Measurements from ENCODE around the gene MAP3K21. TPM values are rescaled to one million over a fixed set of nuclear protein-coding genes. Genes with fewer than 3 reads are reported as not detected.
A peak's percentile ranks its signal among the peaks of the same experiment; 100 is the strongest.

Gene MAP3K21
- total and polyA plus RNA-seq, 7 experiments from 2014 or later, result 0.12 to 1.0 (median 0.82) TPM

DNA sequence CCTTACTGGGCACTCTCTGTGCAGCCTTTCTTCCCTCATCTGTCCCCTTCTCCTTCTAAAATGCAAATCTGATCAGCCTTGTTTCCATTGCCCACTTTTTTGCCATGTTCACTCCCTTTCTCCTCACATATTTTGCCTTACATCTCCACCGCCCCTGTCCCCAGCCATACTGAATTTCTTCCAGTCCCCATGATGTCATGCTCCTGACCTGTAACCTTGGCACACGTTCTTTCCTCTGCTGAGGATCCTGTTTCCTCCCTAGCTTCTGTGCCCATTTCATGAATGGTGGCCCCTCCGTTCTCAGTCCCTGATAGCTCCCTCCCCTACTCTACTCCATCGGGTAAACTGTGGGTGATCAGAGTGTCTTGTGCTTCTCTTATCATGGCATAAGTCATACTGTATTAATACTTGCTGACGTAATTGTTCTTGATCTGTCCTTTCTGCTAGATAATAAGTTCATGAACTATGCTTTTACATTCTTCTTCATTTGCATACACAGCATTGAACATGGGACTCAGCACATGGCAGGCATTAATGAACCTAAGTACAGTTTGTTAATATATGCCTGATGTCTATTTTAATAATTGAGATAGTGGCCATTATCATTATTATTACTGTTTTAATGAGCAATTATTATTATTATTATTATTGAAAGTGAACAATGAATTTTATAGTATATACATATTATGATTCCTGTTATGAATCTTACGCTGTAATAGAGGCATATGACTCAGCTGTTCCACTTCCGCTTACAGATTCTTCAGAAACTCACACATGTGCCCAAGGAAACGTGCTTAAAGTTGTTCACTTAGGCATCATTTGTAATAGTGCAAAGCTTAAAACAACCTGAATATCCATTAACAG lies 28.5 kb downstream of the MAP3K21 start:
- Mint-ChIP-seq H3K36me3 (peaks cover 0 to 3% (median 0%) of the 10 kb centered on the region in 5 donors), H3K4me1 (peaks cover 0 to 11% (median 0%) of the 10 kb centered on the region in 7 donors), H3K9me3 (peaks cover 0 to 1% (median 0%) of the 10 kb centered on the region in 11 donors), H3K27me3 (peaks cover 0 to 6% (median 3%) of the 10 kb centered on the region in 5 donors), H3K4me3 (no peak overlapping the region), H3K27ac (no peak overlapping the region)
- ATAC-seq (peak; percentile 40), DNase-seq (no peak)
- Histone ChIP-seq H3K36me3 (ENCODE audit: control insufficient read depth in 2 of 3, insufficient read depth in 3 of 3, low read length in 3 of 3) (no peaks in the 10 kb centered on the region), H3K4me1 (ENCODE audit: control insufficient read depth in 2 of 2, insufficient read depth in 2 of 2, low read length in 2 of 2) (no peaks in the 10 kb centered on the region), H3K27me3 (ENCODE audit: control insufficient read depth in 2 of 2, insufficient read depth in 2 of 2, low read length in 2 of 2) (no peaks in the 10 kb centered on the region), H3K4me3 (ENCODE audit: low read length) (no peak overlapping the region), H3K9me3 (ENCODE audit: control insufficient read depth in 2 of 3, low read length in 3 of 3) (no peaks in the 10 kb centered on the region), H3K27ac (ENCODE audit: low read depth, low read length) (no peak overlapping the region)
- ChIA-PET CTCF (no interaction called here), POLR2A (no interaction called here)
- intact Hi-C loops (cut with micrococcal nuclease), result no loop called here

DNA sequence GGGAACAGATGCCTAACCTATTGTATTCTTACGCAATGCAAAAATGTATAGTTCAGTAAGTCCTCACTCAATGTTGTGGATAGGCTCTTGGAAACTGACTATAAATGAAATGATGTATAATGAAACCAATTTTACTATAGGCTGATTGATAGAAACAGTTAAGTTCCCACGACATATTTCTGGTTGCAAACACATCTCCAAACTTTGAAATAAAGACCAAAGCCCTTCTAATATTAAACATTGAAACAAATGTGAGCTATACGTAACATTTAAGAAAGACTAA lies 29.1 kb downstream of the MAP3K21 start:
- POLR2A ChIA-PET, result no interaction called here
- H3K9me3 ChIP-seq (ENCODE audit: control insufficient read depth in 2 of 3, low read length in 3 of 3), result no peaks in the 10 kb centered on the region
- CTCF ChIA-PET, result no interaction called here
- no peaks in the 10 kb centered on the region for H3K27me3 ChIP-seq (ENCODE audit: control insufficient read depth in 2 of 2, insufficient read depth in 2 of 2, low read length in 2 of 2)
- H3K9me3 Mint-ChIP-seq, result peaks cover 0 to 1% (median 0%) of the 10 kb centered on the region in 11 donors
- ATAC-seq (no peak), DNase-seq (no peak)
- H3K4me1 ChIP-seq (ENCODE audit: control insufficient read depth in 2 of 2, insufficient read depth in 2 of 2, low read length in 2 of 2), result no peaks in the 10 kb centered on the region
- peaks cover 0 to 6% (median 3%) of the 10 kb centered on the region in 5 donors for H3K27me3 Mint-ChIP-seq
- no peak overlapping the region for H3K27ac ChIP-seq (ENCODE audit: low read depth, low read length)
- intact Hi-C loops (cut with micrococcal nuclease), result no loop called here
- peaks cover 0 to 3% (median 0%) of the 10 kb centered on the region in 5 donors for H3K36me3 Mint-ChIP-seq
- peaks cover 0 to 11% (median 0%) of the 10 kb centered on the region in 7 donors for H3K4me1 Mint-ChIP-seq
- H3K36me3 ChIP-seq (ENCODE audit: control insufficient read depth in 2 of 3, insufficient read depth in 3 of 3, low read length in 3 of 3), result no peaks in the 10 kb centered on the region
- no peak overlapping the region for H3K27ac Mint-ChIP-seq
- H3K4me3 ChIP-seq (ENCODE audit: low read length), result no peak overlapping the region
- H3K4me3 Mint-ChIP-seq, result no peak overlapping the region

DNA sequence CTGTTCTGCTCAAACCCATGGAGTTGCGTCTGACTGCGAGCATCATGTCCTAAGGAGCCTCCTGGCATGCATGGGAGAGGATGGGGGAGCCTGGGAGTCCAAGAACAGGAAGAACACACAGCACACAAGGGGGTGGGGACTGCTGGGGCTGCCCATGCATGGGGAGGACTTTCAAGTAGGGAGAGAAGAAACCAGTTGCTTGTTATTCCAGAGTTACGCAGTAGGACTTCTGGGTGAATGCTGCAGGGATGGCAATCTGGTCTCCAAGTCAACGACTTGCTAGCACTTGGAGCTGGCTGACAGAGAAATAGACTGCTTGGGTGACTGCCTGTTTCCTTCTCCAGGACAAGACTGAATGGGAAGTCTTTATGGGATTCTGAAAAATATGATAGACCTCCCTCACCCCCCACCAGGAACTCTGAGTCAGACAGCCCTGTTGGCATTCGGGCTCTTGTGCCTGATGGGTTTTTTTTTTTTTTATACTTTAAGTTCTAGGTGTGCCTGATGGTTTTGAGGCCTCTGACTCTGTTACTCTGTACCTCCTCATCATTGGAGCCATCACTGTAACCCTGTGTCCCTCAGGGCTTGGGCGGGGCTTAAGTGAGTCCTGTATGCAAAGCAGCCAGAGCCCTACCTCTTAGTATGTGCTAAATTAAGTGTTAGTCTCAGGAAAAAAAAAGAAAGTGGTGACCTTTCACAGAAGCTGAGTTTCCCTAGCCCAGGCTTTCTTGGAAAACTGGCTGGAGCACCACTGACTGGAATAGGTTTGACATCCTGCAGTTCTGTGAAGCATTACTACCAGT lies 30.3 kb downstream of the MAP3K21 start:
- DNase-seq (no peak), ATAC-seq (no peak)
- Histone ChIP-seq H3K4me3 (ENCODE audit: low read length) (no peak overlapping the region), H3K9me3 (ENCODE audit: control insufficient read depth in 2 of 3, low read length in 3 of 3) (no peaks in the 10 kb centered on the region), H3K27ac (ENCODE audit: low read depth, low read length) (no peak overlapping the region), H3K27me3 (ENCODE audit: control insufficient read depth in 2 of 2, insufficient read depth in 2 of 2, low read length in 2 of 2) (no peaks in the 10 kb centered on the region), H3K4me1 (ENCODE audit: control insufficient read depth in 2 of 2, insufficient read depth in 2 of 2, low read length in 2 of 2) (no peaks in the 10 kb centered on the region), H3K36me3 (ENCODE audit: control insufficient read depth in 2 of 3, insufficient read depth in 3 of 3, low read length in 3 of 3) (no peaks in the 10 kb centered on the region)
- H3K27ac Mint-ChIP-seq, result no peak overlapping the region
- POLR2A ChIA-PET, result no interaction called here
- H3K9me3 Mint-ChIP-seq, result peaks cover 0 to 1% (median 0%) of the 10 kb centered on the region in 11 donors
- H3K4me1 Mint-ChIP-seq, result peaks cover 0 to 11% (median 0%) of the 10 kb centered on the region in 7 donors
- CTCF ChIA-PET, result no interaction called here
- H3K4me3 Mint-ChIP-seq, result no peak overlapping the region
- intact Hi-C loops (cut with micrococcal nuclease), result no loop called here
- peaks cover 0 to 3% (median 0%) of the 10 kb centered on the region in 5 donors for H3K36me3 Mint-ChIP-seq
- peaks cover 0 to 8% (median 6%) of the 10 kb centered on the region in 5 donors for H3K27me3 Mint-ChIP-seq

- Histone ChIP-seq H3K4me1 (ENCODE audit: control insufficient read depth in 2 of 2, insufficient read depth in 2 of 2, low read length in 2 of 2) (no peaks in the 10 kb centered on the region), H3K9me3 (ENCODE audit: control insufficient read depth in 2 of 3, low read length in 3 of 3) (no peaks in the 10 kb centered on the region), H3K27me3 (ENCODE audit: control insufficient read depth in 2 of 2, insufficient read depth in 2 of 2, low read length in 2 of 2) (no peaks in the 10 kb centered on the region), H3K4me3 (ENCODE audit: low read length) (no peak overlapping the region), H3K27ac (ENCODE audit: low read depth, low read length) (no peak overlapping the region), H3K36me3 (ENCODE audit: control insufficient read depth in 2 of 3, insufficient read depth in 3 of 3, low read length in 3 of 3) (no peaks in the 10 kb centered on the region)
- ChIA-PET POLR2A (no interaction called here), CTCF (no interaction called here)
- Mint-ChIP-seq H3K4me1 (peaks cover 0 to 11% (median 0%) of the 10 kb centered on the region in 7 donors), H3K27ac (no peak overlapping the region), H3K4me3 (no peak overlapping the region), H3K27me3 (peaks cover 2 to 13% (median 8%) of the 10 kb centered on the region in 5 donors), H3K36me3 (peaks cover 0 to 3% (median 0%) of the 10 kb centered on the region in 5 donors), H3K9me3 (peaks cover 0 to 1% (median 0%) of the 10 kb centered on the region in 11 donors)
- no peak for DNase-seq
- intact Hi-C loops (cut with micrococcal nuclease), result no loop called here
- ATAC-seq, result no peak
Observed at GRCh38 chr1:233359431-233359830, 31.9 kb downstream of the MAP3K21 start.

- POLR2A ChIA-PET, result no interaction called here
- H3K9me3 Mint-ChIP-seq, result peaks cover 0 to 1% (median 0%) of the 10 kb centered on the region in 11 donors
- H3K4me1 ChIP-seq (ENCODE audit: control insufficient read depth in 2 of 2, insufficient read depth in 2 of 2, low read length in 2 of 2), result no peaks in the 10 kb centered on the region
- H3K27ac ChIP-seq (ENCODE audit: low read depth, low read length), result no peak overlapping the region
- no peaks in the 10 kb centered on the region for H3K9me3 ChIP-seq (ENCODE audit: control insufficient read depth in 2 of 3, low read length in 3 of 3)
- H3K27me3 ChIP-seq (ENCODE audit: control insufficient read depth in 2 of 2, insufficient read depth in 2 of 2, low read length in 2 of 2), result no peaks in the 10 kb centered on the region
- no peak overlapping the region for H3K4me3 ChIP-seq (ENCODE audit: low read length)
- CTCF ChIA-PET, result no interaction called here
- no peaks in the 10 kb centered on the region for H3K36me3 ChIP-seq (ENCODE audit: control insufficient read depth in 2 of 3, insufficient read depth in 3 of 3, low read length in 3 of 3)
- H3K27me3 Mint-ChIP-seq, result peaks cover 2 to 15% (median 8%) of the 10 kb centered on the region in 5 donors
- H3K27ac Mint-ChIP-seq, result no peak overlapping the region
- H3K4me1 Mint-ChIP-seq, result peaks cover 0 to 11% (median 0%) of the 10 kb centered on the region in 7 donors
- H3K4me3 Mint-ChIP-seq, result no peak overlapping the region
- DNase-seq, result no peak
- no peak for ATAC-seq
- H3K36me3 Mint-ChIP-seq, result peaks cover 0 to 3% (median 0%) of the 10 kb centered on the region in 5 donors
- intact Hi-C loops (cut with micrococcal nuclease), result no loop called here
Observed at GRCh38 chr1:233359905-233360304, 32.4 kb downstream of the MAP3K21 start.

GRCh38 chr1:233360525-233361102 lies 33.1 kb downstream of the MAP3K21 start:
- Histone ChIP-seq H3K27me3 (ENCODE audit: control insufficient read depth in 2 of 2, insufficient read depth in 2 of 2, low read length in 2 of 2) (no peaks in the 10 kb centered on the region), H3K4me1 (ENCODE audit: control insufficient read depth in 2 of 2, insufficient read depth in 2 of 2, low read length in 2 of 2) (no peaks in the 10 kb centered on the region), H3K36me3 (ENCODE audit: control insufficient read depth in 2 of 3, insufficient read depth in 3 of 3, low read length in 3 of 3) (no peaks in the 10 kb centered on the region), H3K4me3 (ENCODE audit: low read length) (no peak overlapping the region), H3K27ac (ENCODE audit: low read depth, low read length) (no peak overlapping the region), H3K9me3 (ENCODE audit: control insufficient read depth in 2 of 3, low read length in 3 of 3) (no peaks in the 10 kb centered on the region)
- no peak for ATAC-seq
- peaks cover 0 to 2% (median 0%) of the 10 kb centered on the region in 5 donors for H3K36me3 Mint-ChIP-seq
- no peak overlapping the region for H3K27ac Mint-ChIP-seq
- intact Hi-C loops (cut with micrococcal nuclease), result no loop called here
- no peak overlapping the region for H3K4me3 Mint-ChIP-seq
- ChIA-PET CTCF (interaction anchor here (1.2 kb wide), 1 partner anchor 9 kb away, joined by 3 read pairs; no protein-coding TSS in a partner anchor), POLR2A (no interaction called here)
- peaks cover 0 to 1% (median 0%) of the 10 kb centered on the region in 11 donors for H3K9me3 Mint-ChIP-seq
- DNase-seq, result no peak
- peaks cover 0 to 11% (median 0%) of the 10 kb centered on the region in 7 donors for H3K4me1 Mint-ChIP-seq
- H3K27me3 Mint-ChIP-seq, result peaks cover 2 to 15% (median 8%) of the 10 kb centered on the region in 5 donors

All from naive thymus-derived CD4-positive, alpha-beta T cell (primary cell).